ENCODE results near the gene TACC2.
"Not testable (repeated sequence)": the region's sequence is repeated elsewhere in the genome, so short reads cannot be mapped to it uniquely, and the experiment has no call there.

Gene TACC2

DNA sequence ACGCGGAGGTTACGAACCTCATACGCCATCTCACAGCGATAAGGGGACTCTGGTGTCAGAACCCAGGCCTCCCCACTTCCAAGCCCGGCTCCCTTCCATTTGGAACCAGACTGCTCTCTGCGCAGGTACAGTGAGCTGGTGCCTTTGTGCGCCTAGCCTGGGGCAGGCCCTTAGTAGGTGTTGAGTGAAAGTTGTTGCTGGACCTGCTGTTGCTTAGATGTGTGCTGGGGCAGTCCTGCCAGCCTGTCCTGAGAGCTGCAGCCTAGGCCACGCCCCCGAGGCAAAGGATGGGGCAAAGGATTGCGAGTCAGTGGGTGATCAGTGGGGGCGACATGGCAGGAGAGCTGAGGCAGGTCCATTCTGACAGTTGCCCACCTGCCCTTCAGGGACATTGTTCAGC, 209.7 kb downstream of the TACC2 start:
- no peak for DNase-seq

DNA sequence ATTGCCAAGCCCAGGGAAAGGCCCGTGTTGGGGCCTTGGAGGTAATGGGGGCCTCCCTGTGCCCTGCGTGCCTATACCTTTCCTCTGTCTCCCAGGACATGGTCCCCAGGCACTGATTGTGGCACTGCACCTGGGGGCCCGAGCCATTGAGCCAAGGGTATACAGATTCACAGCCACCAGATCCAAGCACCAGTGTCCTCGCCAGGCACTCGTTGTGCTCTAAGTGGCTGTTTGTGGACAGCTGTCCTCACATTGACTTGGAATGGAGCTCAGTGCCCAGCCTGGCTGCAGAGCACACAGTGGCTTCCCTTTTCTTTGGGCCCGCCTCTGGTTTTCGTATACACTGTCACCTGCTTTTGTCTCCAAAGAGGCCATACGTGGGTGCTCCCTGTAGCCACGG, 210.1 kb downstream of the TACC2 start:
- DNase-seq, result no peak

DNA sequence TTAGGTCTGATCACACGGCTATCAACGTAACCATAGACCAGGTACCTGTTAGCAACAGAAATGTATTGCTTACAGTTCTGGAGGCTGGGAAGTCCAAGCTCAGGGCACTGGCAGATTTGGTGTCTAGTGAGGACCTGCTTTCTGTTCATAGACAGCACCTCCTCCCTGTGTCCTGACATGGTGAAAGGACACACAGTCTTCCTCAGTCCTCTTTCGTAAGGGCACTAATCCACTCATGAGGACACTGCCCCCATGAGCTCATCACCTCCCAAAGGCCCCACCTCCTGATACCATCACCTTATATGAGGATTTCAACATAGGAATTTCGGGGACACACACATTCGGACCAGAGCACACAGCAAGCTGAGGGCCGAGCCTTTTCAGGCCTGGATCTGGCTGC, 210.7 kb downstream of the TACC2 start:
- DNase-seq, result no peak

DNA sequence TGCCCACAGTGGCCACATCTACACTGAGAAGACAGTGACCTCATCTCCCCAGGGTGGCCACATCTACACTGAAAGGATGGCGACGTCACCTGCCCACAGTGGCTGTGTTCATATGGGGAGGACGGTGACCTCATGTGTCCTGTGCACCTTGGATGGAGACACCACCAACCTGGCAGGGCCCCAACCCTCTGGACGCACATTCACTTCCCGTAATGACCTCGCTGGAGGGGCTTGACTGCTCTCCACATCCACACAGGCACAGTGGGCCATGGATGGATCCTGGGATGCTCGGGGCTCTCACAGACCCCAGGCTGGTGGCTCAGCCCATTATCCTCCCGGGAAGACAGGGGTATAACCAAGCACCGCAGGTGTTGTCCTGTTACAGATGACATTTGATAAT, 212.4 kb downstream of the TACC2 start:
- DNase-seq, result no peak

DNA sequence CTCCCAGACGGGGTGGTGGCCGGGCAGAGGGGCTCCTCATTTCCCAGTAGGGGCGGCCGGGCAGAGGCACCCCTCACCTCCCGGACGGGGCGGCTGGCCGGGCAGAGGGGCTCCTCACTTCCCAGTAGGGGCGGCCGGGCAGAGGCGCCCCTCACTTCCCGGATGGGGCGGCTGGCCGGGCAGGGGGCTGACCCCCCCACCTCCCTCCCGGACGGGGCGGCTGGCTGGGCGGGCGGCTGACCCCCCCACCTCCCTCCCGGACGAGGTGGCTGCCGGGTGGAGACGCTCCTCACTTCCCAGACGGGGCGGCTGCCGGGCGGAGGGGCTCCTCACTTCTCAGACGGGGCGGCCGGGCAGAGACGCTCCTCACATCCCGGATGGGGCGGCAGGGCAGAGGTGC, 214.2 kb downstream of the TACC2 start:
- not testable (repeated sequence) for DNase-seq

DNA sequence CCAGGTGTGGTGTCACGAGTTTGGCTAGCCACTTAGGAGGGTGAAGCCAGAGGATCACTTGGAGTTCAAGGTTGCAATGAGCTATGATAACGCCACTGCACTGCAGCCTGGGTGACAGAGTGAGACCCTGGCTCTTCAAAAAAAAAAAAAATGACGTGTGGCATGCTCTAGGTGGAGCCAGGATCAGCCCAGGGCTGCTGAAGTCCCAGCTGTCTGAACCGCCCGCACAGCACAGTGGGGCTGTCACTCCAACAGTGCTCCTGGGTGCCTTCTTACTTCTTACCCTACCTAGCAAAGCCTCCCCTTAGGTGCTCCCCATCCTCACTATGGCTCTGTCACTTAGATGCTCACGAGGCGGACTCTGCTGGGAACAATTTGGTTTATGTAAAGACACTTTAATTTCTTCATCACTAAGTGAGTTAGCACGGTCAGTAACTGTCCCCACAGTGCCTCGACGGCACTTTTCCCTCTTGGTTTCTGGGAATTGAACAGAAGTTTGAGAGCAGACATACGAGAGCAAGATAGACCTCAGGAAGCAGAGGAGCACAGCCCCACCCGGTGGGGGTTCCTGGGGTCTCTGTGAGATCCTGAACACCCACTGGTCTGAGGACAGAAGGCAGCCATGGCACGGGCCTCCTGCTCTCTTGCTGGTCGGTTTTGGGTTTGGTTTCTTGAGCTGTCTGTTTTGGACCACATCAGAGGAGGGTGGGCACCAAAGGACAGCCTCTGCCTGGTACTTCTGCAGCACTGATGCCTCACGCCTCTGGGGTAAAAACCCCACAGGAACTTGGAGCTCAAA, 215.9 kb downstream of the TACC2 start:
- DNase-seq, result no peak

DNA sequence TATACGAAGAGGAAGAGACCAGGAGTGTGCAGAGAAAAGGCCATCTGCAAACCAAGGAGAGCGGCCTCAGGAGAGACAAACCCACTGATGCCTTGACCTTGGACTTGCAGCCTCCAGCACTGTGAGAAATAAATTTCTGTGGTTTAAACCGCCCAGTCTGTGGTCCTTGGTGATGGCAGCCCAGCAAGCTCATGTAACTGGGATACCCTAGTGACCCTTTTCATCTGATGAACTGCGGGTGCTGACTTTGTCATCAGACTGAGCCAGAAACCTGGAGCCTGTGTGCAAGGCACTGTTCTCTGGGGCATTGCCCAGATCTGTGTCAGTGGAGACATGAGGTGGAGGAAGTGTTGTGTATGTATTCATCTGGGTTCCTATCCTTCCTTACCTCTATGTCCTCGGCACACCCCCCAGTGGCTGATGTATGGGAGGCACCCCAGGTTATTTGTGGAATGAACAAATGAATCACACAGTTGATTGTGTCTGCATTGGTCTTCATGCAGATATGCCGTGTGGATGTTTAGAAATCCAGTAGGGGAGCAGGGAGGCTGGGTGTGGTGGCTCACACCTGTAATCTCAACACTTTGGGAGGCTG, 217.6 kb downstream of the TACC2 start:
- no peak for DNase-seq

DNA sequence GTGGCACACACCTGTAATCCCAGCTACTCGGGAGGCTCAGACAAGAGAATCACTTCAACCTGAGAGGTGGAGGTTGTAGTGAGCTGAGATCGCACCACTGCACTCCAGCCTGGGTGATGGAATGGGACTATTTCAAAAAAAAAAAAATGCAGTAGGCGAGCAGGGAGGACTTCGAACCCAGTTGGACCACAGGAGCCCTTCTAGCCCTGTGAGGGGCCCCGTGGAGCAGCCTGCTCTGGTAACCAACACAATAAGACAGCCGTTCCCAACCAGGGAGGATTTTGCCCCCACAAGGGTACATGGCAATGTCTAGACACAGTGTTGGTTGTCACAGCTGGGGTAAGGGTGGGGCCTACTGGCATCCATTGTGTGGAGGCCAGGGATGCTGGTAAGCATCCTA, 218.2 kb downstream of the TACC2 start:
- DNase-seq, result no peak

DNA sequence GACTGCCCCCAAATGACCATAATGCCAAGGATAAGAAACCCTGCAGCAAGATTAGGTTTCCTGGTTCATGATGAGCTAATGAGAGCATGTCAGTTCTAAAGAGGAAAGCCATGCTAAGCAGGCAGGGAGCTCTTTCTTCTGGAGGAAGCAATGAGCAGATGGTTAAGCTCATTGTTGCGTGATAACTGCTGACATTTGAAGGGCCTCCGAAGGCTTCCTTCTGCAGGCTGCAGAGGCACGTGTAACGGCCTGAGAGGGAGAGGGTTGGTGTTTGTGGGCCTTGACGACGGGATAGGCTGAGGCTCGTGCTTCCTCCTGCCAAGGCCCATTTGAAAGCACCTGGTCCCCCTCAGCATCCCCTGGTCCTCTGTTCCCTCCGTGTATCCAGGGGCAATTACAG, 218.6 kb downstream of the TACC2 start:
- DNase-seq, result no peak

DNA sequence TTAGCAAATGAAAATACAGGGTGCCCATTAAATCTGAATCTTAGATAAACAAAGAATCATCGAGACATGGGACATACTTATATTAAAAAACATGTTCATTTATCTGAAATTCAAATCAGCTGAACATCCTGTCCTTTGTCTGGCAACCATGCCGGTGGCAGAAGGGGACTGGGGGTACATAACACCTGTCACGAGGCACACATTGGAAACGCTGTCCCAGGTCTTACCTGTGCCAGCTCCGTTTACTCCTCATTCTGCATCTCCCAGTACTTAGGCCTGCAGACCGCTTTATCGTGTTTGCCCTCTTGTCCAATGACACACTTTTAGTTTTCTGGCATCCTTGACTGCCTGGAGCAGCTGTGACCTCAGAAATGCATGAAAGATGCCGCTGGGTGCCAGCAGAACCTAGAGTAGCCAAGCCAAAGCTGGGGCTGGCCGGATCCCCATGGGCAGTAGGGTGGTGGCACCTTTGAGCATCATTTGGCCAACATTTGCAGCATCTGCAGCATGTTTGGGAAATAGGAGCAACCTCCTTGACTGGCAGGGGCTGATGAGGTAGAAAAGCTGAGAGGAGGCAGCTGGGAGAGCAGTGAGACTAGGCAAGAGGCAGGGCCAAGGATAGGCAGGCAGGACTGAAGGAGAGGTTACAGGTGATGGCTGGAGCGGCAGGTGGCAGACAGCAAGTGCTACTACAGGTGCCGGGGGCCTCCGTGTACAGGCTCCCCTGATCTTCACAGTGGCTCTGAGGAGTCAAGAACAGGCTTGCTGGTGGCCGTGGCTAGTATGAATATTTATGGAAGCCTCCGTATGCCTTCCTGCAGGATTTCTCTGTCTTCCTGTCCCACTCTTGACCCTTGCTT, 219.8 kb downstream of the TACC2 start:
- DNase-seq, result no peak

DNA sequence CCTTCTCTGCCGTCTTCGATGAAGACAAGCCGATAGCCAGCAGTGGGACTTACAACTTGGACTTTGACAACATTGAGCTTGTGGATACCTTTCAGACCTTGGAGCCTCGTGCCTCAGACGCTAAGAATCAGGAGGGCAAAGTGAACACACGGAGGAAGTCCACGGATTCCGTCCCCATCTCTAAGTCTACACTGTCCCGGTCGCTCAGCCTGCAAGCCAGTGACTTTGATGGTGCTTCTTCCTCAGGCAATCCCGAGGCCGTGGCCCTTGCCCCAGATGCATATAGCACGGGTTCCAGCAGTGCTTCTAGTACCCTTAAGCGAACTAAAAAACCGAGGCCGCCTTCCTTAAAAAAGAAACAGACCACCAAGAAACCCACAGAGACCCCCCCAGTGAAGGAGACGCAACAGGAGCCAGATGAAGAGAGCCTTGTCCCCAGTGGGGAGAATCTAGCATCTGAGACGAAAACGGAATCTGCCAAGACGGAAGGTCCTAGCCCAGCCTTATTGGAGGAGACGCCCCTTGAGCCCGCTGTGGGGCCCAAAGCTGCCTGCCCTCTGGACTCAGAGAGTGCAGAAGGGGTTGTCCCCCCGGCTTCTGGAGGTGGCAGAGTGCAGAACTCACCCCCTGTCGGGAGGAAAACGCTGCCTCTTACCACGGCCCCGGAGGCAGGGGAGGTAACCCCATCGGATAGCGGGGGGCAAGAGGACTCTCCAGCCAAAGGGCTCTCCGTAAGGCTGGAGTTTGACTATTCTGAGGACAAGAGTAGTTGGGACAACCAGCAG, 221.7 kb downstream of the TACC2 start:
- DNase-seq, result no peak

DNA sequence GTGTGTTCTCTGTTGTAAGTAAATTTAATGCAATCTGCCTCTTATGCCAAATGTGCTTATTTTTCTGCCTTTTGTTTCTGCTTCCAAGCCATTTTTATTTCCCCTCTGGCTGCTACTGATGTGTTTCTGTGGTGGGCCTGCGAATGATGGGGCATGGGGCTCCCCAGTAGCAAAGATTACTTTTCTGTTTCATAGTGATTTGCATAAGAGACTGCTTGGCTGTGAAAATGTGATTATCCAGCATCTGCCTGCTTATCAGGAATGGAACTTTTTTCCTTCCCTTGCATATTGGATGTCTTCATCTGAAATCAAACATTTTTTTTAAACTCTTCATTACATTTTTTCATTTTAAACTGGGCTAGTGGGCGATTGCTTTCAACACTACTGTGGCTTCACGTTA, 224.4 kb downstream of the TACC2 start:
- DNase-seq, result no peak

DNA sequence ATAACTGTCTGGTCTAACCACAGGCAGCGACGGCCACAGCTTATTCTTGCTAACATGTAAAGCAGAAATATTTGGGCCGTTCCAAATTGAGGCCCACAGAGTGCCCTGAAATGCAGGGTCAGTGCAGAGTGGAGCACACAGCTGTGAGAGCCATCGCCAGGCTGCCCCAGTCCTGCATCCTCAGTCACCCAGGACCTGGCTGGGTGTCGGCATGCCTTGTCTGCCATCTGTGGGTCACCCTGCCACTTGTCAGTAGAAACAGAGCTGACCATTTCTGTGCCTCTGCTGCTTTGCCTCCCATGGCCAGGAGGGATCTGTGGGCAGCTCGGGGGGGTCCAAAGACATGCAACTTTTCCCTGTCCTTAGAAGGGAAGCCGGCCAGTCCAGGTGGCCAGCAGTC, 224.8 kb downstream of the TACC2 start:
- no peak for DNase-seq

DNA sequence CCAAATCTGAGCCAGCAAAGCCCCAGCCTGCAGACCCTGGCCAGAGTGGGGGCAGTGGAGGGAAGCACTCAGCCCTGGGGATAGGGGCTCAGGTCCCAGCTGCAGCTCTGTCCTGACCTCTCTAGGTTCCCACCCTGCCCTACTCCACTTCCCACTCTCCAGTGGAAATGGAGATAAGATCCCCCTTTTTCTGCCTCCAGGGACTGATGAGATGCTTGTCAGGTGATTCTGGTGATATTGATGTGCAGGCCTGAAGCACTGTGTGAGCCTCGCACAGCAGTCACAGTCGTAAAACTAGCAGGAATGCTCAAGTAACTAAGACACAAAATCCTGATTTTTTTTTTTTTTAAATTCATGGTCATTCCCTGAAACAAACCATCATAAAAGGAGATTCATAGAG, 227.1 kb downstream of the TACC2 start:
- no peak for DNase-seq

DNA sequence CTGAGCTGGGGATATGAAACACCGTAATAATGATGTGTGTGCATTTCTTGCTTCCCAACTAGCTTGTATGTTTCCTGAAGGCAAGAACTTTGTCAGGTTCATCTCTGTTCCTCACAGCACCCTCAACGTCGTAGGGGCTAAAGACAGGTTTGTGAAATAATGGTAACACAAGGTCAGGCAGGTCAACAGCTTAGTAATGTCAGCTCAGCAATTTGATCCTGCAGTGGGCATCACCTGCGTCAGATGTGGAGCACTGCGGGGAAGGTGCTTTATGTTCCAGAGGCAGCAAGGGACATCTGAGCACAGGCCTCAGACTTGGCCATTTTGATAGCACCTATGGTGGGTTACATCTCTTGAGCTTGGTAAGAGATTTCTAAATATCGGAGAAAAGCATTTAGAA, 230.4 kb downstream of the TACC2 start:
- DNase-seq, result no peak

DNA sequence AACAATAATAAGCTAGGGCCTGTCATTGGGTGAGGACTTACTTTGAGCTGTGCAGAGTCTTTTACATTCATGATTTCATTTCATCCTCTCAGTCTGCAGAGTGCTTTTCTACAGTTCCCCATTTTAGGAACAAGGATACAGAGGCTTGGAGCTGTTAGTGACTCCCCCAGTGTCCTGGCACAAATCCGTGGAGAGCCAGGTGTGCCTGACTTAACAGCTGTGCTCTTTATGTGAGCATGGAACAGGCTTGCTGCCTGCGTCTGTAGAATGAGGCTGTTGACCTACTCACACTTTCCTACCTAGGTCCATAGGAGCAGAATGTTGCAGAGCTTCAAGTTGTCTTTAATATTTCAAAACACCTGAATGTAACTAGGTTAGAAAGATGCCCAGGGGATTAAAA, 231.8 kb downstream of the TACC2 start:
- DNase-seq, result no peak

DNA sequence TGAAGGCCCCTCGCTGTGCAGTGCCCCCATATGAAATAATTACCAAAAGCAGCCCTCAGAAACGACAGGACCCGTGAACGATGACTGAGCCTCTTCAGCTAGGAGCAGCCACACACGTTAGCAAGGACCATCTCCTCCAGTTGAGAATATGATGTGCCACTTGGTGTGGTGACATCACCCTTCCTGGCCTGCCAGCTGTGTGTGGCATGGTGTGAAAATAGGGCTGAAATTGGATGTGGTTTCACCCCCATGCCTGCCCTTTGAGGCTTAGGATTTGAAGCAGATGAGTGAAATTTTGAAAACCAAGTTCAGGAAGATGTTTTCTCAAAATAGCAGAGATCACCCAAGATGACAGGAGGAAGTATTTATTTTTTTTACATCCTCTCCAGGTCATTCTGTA, 233.0 kb downstream of the TACC2 start:
- no peak for DNase-seq

DNA sequence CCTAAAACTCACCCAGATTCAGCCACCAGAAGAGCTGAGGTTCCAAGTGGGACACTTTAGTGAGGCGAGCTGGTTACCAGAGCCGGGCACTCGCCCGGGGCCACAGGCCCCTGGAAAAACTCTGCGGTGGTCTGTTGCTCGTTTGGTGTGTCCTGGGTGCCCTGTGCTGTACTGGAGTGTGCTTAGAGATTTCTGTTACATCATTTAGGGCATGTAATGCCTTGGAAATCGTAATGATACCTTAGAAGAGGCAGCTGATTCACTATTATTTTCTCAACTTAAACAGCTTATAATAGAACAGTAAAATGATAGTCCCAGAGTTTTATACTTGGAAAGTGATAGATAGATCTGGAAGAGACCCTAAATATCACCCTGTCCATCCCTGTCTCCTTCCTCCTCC, 233.7 kb downstream of the TACC2 start:
- no peak for DNase-seq

DNA sequence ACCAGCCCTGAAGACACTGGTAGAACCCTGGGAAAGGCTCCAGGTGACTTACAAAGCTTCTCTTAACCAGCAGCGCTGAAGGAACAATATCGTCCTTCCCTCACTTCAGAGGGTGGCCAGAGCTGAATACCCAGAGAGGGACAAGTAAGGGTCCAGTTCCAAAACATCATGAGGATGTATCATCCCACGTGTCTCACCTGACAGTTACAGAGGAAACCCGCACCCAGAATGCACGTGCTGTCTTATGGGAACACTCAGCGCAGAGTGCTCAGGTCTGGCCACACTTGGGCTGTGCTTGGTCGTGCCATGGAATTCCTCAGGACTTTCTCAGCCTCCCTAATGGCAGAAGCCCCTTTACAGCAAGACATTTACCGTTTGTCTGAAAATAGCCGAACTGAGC, 235.2 kb downstream of the TACC2 start:
- no peak for DNase-seq

DNA sequence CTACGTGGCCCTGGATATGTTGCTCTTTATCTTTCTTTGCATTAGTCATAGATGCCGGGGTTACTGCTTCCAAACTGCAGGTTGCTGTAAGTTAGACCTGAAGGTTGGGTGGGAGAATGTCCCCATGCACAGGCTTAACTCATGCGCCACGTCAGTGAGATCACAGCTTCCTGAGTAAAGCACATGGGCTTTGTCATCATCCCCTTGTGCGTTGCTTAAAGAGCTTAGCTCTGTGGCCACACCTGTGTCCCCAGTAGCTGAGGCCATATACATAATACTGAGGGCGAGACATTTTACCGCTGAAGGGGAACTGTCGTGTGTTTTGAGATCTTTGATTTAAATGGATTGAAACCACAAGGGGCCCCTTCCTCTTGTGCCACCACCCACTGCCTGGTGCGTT, 236.4 kb downstream of the TACC2 start:
- no peak for DNase-seq

DNA sequence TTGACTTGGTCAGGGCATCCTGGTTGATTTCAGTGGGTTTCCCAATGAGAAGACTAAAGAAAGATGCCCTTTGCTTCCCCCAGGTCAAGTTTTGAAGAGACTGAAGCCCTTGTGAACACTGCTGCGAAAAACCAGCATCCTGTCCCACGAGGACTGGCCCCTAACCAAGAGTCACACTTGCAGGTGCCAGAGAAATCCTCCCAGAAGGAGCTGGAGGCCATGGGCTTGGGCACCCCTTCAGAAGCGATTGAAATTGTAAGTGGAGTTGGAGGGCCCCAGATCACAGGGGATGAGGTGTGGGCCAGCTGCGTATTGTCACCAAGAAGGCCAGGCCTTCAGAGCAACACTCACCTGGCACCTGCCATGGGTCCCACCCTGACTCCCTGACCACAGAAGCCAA, 238.8 kb downstream of the TACC2 start:
- no peak for DNase-seq

DNA sequence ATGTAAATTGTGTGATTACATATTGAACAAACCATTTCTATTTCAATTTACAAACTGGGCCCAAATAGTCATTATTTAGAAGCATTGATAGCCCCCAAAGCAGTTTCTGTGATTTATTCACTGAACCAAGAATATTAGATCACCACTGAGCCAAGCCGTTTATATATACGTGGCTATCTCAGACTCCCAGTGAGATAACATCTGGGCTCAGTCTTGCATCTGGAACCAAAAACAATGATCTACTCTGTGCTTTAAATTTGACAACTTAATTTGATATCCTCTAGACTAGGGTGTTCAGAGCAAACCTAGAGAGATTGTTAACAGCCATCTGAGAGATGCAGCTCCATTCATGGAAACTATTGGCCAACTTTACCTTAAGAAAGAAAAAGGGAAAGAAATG, 240.7 kb downstream of the TACC2 start:
- DNase-seq, result no peak

DNA sequence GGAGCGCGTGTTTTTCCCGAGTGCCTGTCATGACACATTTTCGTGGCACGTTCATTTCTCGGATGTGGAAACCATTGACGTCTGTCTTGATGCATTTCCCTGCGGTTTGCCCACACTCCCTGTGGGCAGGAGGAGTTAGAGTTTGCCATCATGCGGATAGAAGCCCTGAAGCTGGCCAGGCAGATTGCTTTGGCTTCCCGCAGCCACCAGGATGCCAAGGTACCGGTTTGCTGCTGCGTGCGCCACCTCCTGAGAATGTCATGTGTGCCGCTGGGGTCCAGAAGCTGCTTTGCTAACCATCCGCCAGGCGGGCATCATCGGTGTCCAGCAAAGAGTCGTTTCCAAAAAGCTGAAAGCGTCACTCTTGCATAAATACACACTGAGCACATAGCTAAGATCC, 241.3 kb downstream of the TACC2 start:
- no peak for DNase-seq
